IPS DF 19.7 (cell line): Measurements from ENCODE around the gene ACSL4.
"Not testable (repeated sequence)": the region's sequence is repeated elsewhere in the genome, so short reads cannot be mapped to it uniquely, and the experiment has no call there.

Experiments used
- DNase-seq: peaks from one replicate; pipeline ENCODE4 v3.0.0-alpha.2; 2013; ENCODE audit warnings: low read depth, low spot score

ACSL4 gene

GRCh38 chrX:109732017-109732801 is 848 bp downstream of the ACSL4 start:
- DNase-seq = no peak

DNA sequence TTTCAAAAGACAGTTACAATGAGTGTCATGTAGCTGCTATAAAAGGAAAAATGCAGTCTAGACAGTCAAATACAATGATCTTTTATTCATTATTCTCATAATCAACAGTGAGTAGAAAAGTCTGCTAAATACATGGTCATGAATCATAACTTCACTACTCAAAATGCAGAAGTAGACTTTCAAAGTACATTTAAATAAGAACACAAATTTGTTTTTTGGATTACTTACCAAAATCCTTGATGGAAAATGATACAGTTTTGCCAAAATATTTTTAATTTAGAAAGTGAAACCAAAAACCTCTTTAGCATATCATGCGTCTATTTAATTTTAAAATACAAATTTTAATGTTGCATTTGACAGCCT is 4.9 kb downstream of the ACSL4 start:
- no peak for DNase-seq

DNA sequence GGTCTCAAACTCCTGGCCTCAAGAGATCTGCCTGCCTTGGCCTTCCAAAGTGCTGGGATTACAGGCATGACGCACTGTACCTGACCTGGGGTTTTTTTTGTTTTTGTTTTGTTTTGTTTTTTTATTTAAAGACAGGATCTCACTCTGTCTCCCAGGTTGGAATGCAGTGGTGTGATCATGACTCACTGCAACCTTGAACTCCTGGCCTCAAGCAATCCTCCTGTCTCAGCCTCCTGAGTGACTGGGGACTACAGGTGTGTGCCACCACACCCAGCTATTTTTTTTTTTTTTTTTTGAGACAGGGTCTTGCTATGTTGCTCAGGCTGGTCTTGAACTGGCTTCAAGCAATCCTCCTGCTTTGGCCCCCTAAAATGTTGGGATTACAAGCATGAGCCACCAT is 8.1 kb downstream of the ACSL4 start:
- not testable (repeated sequence) for DNase-seq

DNA sequence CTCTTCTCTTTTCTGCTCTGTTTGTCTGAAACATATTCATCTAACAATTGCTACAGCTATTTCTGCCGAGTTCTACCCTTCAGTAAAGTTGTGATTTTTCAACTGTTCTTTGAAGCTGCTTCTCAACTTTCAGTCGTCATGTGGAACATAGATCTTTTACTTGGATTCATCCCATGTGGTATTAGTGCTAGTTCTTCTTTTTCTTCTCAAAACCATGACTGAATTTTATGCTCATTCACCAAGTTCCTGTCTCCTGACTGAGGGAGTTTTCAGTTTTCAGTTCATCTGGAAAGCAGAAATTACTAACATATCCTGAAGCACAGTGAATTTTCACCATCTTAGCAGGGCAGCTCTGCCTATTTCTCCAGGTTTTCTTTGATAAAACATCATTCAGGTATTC is 12.1 kb downstream of the ACSL4 start:
- no peak for DNase-seq

- DNase-seq = no peak
Measured at GRCh38 chrX:109719264-109719663, 13.8 kb downstream of the ACSL4 start.

DNA sequence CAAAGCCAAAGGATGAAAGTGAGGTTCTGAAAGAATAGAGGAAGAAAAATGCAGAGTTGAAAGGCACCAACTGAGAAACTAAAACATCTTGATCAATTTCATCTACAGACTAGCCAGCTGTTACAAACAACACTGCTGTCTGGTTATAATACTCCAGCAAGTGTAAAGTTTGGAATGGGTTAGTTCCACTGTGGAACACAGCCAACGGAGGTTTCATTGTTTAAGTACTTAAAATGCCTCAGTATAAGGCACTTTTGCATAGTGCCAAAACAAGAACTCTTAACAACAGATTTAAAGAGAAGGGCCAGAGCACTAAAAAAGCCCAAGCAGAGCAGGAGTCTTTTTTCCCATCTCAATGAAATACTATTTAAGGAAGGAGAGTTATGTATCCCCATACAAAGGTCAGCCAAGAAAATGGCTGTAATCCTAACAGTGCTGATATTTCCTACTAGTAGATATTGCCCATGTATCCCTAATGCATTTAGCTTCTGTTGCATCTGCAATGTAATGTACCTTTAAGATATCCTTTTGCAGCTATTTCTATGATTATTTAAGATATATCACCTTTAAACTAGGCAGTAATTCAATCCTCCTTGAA is 16.5 kb downstream of the ACSL4 start:
- no peak for DNase-seq

DNA sequence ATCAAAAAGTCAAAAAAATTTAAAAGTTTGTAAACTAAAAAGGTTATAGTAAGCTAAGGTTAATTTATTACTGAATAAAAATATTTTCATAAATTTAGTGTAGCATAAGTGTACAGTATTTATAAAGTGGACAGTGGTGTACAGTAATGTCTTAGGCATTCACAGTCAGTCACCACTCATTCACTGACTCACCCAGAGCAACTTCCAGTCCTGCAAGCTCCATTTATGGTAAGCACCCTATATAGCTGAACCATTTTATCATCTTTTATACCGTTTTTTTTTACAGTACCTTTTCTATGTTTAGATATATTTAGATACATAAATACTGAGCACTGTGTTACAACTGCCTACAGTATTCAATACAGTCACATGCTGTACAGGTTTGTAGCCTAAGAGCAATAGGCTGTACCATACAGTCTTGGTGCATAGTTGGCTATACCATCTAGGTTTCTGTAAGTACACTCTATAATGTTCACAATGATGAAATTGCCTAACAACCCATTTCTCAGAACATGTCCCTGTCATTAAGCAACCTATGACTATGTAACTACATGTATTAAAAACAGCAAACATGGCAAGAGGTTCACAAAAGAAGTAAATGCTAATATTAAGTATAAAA is 18.6 kb downstream of the ACSL4 start:
- DNase-seq = no peak

- no peak for DNase-seq
Measured at GRCh38 chrX:109710181-109710580, 22.9 kb downstream of the ACSL4 start.

GRCh38 chrX:109709129-109709631 is 23.9 kb downstream of the ACSL4 start:
- DNase-seq = no peak

DNA sequence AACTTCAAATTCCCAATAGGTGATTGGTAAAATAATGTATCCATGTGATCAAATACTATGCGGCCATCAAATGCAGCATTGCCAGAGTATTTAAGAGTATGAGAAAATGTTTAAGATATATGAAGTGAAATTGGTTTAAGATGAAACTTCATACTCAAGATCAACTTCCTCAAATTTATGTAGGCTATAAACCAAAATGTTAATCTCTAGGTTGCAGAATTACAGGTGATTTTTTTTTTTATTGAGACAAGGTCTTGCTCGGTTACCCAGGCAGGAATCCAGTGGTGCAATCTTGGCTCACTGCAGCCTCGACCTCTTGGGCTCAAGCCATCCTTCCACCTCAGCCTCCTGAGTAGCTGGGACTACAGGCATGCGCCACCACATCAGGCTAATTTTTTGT is 25.3 kb downstream of the ACSL4 start:
- DNase-seq = no peak

DNA sequence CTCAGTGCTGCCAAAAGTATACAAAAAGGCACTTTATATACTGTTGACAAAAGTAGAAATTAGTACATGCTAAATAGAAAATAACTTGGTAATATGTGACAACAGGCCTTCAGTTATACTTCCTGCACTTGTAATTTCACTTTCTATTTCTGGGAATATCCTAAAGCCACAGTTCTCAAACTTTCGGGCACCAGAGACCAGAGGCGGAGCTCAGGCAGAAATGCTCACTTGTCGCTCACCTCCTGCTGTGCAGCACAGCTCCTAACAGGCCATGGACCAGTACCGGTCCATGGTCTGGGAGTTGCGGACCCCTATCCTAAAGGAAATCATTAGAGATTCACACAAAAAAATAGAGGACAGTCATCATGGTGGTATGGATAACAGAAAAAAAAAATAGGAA is 25.7 kb downstream of the ACSL4 start:
- no peak for DNase-seq

GRCh38 chrX:109704563-109704962 is 28.5 kb downstream of the ACSL4 start:
- DNase-seq = no peak

GRCh38 chrX:109697855-109698254 is 35.2 kb downstream of the ACSL4 start:
- DNase-seq = no peak

DNA sequence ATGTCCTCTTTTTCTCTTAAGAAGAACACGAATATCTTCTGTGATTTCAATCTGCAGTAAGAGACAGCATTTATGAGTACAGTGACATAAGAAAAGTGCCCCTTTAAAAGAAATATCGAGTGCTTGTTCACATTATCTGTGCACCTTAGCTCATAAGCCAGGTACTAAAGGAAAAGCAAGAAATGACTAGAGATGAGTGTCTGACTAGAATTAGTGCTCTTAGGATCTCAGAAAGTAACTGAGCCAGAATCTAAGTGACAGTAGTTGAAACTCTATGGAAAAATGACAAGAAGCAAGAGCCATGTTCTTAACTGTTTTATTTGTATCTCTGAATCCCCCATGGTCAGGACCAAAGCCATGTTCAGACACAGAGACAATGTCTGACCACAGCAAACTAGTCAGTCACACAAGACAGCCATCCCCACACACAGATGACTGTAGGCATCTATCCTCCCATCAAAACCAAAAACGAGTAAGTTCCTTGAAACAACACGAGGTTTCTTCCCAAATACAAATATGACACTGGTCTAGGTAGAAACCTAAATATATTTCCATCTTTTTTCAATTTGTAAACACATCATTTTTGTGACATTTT is 36.8 kb downstream of the ACSL4 start:
- no peak for DNase-seq

DNA sequence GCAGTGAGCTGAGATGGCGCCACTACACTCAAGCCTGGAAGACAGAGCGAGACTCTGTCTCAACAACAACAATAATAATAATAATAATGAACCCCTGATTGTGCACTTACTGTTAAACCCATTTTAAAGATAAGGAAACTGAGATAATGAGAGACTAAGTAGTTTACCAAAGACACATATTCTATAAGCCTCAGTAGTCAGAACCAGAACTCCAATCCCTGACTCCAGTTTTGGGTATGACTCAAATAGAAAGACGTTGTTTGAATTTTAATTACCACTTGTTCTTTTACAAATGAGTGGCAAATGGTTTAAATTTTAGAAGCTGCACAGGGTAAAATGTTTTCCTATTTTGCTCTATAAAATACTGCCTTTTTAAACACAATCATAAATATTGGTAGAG is 37.4 kb downstream of the ACSL4 start:
- no peak for DNase-seq

GRCh38 chrX:109691752-109692151 is 41.3 kb downstream of the ACSL4 start:
- no peak for DNase-seq

GRCh38 chrX:109691277-109691676 is 41.8 kb downstream of the ACSL4 start:
- DNase-seq = no peak

GRCh38 chrX:109687903-109688302 is 45.2 kb downstream of the ACSL4 start:
- DNase-seq = no peak

DNA sequence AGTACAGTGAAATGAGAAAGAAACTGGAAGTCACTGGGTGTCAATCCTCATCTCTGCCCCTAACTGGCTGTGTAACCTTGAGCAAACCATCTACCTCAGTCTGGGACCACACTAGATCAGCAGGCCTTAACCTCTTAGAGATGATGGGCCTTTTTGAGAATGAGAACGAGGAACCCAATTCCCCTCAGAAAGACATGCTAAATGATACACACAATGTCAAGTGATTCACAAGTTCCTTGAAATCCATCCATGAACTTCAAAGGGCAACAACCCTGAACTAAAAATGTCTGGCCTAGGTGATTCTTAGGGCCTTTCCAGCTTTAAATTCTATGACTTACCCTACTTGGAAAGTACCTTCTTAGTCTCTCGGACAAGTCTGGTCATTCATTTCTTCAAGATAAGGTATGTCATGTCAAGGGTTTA is 47.4 kb downstream of the ACSL4 start:
- no peak for DNase-seq

DNA sequence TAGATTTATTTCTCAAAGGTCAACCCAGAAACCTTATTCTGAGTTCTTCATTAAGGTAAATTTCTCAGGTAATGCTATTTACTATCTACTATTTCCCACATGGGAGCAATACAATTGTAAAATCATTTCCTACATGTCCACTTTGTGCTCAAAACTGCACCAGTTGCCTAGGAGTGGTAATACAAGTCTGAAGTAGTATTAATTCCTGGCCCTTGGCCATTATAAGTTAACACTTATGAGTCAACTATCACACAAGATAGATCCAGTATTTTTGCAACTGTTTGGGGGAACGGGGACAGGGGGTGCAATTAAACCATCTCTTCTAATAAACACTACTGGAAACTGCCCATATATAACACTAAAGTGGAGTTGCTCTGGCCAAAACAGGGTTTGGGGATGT is 48.9 kb downstream of the ACSL4 start:
- no peak for DNase-seq

- DNase-seq = no peak
Measured at GRCh38 chrX:109681475-109682081, 51.5 kb downstream of the ACSL4 start.

DNA sequence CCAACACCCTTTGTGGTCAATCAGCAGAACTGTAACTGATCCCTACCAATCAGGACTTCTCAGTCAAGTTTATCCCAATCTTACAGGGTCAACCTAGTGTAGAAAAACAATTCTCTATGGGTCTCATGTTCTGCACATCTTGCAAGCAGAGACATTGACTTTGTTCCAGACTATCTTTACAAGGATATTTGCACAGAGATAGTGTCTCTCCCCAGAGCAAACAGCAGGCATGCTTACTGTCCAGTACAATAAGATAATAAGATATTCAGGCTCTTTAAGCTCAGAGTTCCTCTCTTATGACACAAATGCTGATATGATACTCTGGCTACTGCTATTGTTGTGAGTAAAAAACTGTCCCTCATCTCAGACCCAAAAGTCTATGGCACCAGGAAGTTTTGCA is 53.2 kb downstream of the ACSL4 start:
- no peak for DNase-seq
